Heart left ventricle (tissue), 16 donors: ENCODE measurements around the gene NFE2. TPM values are rescaled to one million over a fixed set of nuclear protein-coding genes. Genes with fewer than 3 reads are reported as not detected.
A peak's percentile ranks its signal among the peaks of the same experiment; 100 is the strongest.

ENCODE experiments used
- ATAC-seq, 4 donors: fragments of 200-7000 bp; cut with Tn5 transposase; one replicate each; pipeline ENCODE4 v1.9.1; 2020 to 2022; ENCODE audit warnings: moderate library complexity in 4 of 4, mild to moderate bottlenecking in 3 of 4, moderate number of reproducible peaks in 1 of 4
- DNase-seq, 5 donors: peaks; one replicate each; pipeline ENCODE4 v3.0.0-alpha.2; 2020
- H3K27ac ChIP-seq, 12 donors: fragments of 200-600 bp; sonication (generic) in 4 of 12; one replicate each; pipeline versions ENCODE4 v1.5.0 to v1.8.0; 2016 to 2022; ENCODE audit warnings: mild to moderate bottlenecking in 2 of 12
- H3K27me3 ChIP-seq, 9 donors: fragments of 200-600 bp; sonication (generic) in 2 of 9; one replicate each; pipeline versions ENCODE4 v1.5.1 to v1.8.0; 2016 to 2022; ENCODE audit warnings: mild to moderate bottlenecking in 3 of 9
- H3K36me3 ChIP-seq, 9 donors: fragments of 200-600 bp; sonication (generic) in 2 of 9; one replicate each; pipeline versions ENCODE4 v1.5.0 to v1.8.0; 2018 to 2022; ENCODE audit warnings: mild to moderate bottlenecking in 2 of 9
- H3K4me1 ChIP-seq, 12 donors: fragments of 200-600 bp; sonication (generic) in 4 of 12; one replicate each; pipeline versions ENCODE4 v1.5.0 to v1.8.0; 2016 to 2022; ENCODE audit warnings: mild to moderate bottlenecking in 3 of 12
- H3K4me3 ChIP-seq, 12 donors: fragments of 200-600 bp; sonication (generic) in 4 of 12; one replicate each; pipeline versions ENCODE4 v1.5.0 to v1.8.0; 2017 to 2022; ENCODE audit warnings: mild to moderate bottlenecking in 9 of 12, moderate library complexity in 4 of 12
- H3K9me3 ChIP-seq, 12 donors: fragments of 200-600 bp; sonication (generic) in 4 of 12; one replicate each; pipeline versions ENCODE4 v1.5.0 to v1.8.0; 2016 to 2022; ENCODE audit warnings: mild to moderate bottlenecking in 1 of 12
- CTCF ChIP-seq, 12 donors: fragments of 200-600 bp; sonication (generic) in 4 of 12; IDR thresholded peaks; one replicate each; pipeline versions ENCODE4 v1.5.0 to v1.8.0; 2018 to 2022; ENCODE audit warnings: antibody characterized with exemption in 12 of 12, mild to moderate bottlenecking in 5 of 12
- POLR2A ChIP-seq, 2 donors: fragments of 450-650 bp; IDR thresholded peaks; one replicate each; pipeline ENCODE4 v1.6.1; 2017; ENCODE audit warnings: antibody characterized with exemption in 2 of 2, mild to moderate bottlenecking in 2 of 2, moderate library complexity in 2 of 2
- WGBS, 4 donors: extraction: QIAGEN DNeasy Blood & Tissue Kit in 2 of 4; methylation state at CpG; one replicate each; pipeline versions ENCODE4 v1.1.5 to v1.1.7; 2013 to 2018; 5-methylcytosine and 5-hydroxymethylcytosine counted together
- intact Hi-C, 10 donors: fragments of 100-400 bp; cut with DNase I; formaldehyde crosslinking; loops; one replicate each; pipeline versions ENCODE4 v1.11.1 to v1.14.2; 2022
- polyA plus RNA-seq, 2 donors: library from polyadenylated mRNA; stranded (reverse); fragments of 200-250 nt; gene quantifications; one replicate each; pipeline ENCODE4 v1.2.3, GENCODE V29; 2013
- total RNA-seq, 9 donors: library from RNA; depleted of rRNA in 2 of 9; stranded (reverse); fragments of >200 nt in 2 of 9; fragmentation: NEBNext Ultra II Directional in 3 of 9; extraction: Animal tissue kit (Norgen Biotek cat#: 25700) in 3 of 9; gene quantifications; one replicate each; pipeline versions ENCODE4 v1.1.0 to v1.2.4, GENCODE V29; 2016 to 2023
- donor health status: ischemic (EF 13 %, LVEDD 7.1; RV severe dilation, severe dysfunction).
- donor health status: healthy with polysubstance abuse.
- donor health status: DM: no; HTN: yes; CAD: no.
- donor health status: DM: no; HTN: no; CAD: no.
- donor health status: ischemic (EF 25% LVEDD 6.9; RV normal size, moderate dysfunction).
- donor health status: ischemic (EF 25% LVEDD 5.7; RV mildly dilated, moderate dysfunction).
- donor health status: healthy.
- donor health status: DM: yes; HTN: yes; CAD: no.
- donor health status: ischemic (EF 35%, LVEDD 5.7; RV mildly dilated, moderate dysfunction).
- donor health status: nonischemic (EF 11% LVEDD 7.7; RV severe dilation, severe dysfunction).
- donor health status: DM: yes; HTN: yes; CAD: no.
- donor health status: PGD.
- donor health status: ischemic (EF 29% LVEDD 5.4; RV normal size, mild dysfunction).
- donor health status: nonischemic (EF 23%, LVEDD 6.1; RV moderate dilation, normal function).

The NFE2 gene
- total and polyA plus RNA-seq, 11 donors: 0.21 to 1.7 (median 0.51) TPM; not detected in 2

- intact Hi-C loops: no loop called here
- ATAC-seq: no peak
- H3K9me3 ChIP-seq: no peaks in the 10 kb centered on the region
- DNase-seq: no peak
- TF ChIP-seq CTCF (IDR thresholded peaks at IDR 0.05): no peak
- TF ChIP-seq POLR2A (IDR thresholded peaks at IDR 0.05): no peak
- H3K27ac ChIP-seq: no peak overlapping the region
- H3K4me3 ChIP-seq: no peak overlapping the region
- H3K36me3 ChIP-seq: peaks cover 0 to 21% (median 13%) of the 10 kb centered on the region in 9 donors
- H3K4me1 ChIP-seq: peaks cover 0 to 5% (median 0%) of the 10 kb centered on the region in 12 donors
- WGBS, 4 donors: 94 to 99% (median 97%) methylated on average over 2 of the region's 2 CpGs
- H3K27me3 ChIP-seq: no peaks in the 10 kb centered on the region
Observed at GRCh38 chr12:54270345-54270744, 30.5 kb downstream of the NFE2 start.

GRCh38 chr12:54266852-54267251, 34.0 kb downstream of the NFE2 start:
- no peaks in the 10 kb centered on the region for H3K36me3 ChIP-seq
- H3K9me3 ChIP-seq: no peaks in the 10 kb centered on the region
- WGBS, 4 donors: 94 to 97% (median 96%) methylated on average over 2 of the region's 2 CpGs
- no peaks in the 10 kb centered on the region for H3K27me3 ChIP-seq
- H3K4me3 ChIP-seq: no peak overlapping the region
- no peak for TF ChIP-seq POLR2A (IDR thresholded peaks at IDR 0.05)
- no peak for TF ChIP-seq CTCF (IDR thresholded peaks at IDR 0.05)
- peaks cover 0 to 12% (median 9%) of the 10 kb centered on the region in 12 donors for H3K4me1 ChIP-seq
- no peak for DNase-seq
- ATAC-seq: no peak
- intact Hi-C loops: no loop called here
- no peak overlapping the region for H3K27ac ChIP-seq

- intact Hi-C loops: no loop called here
- no peaks in the 10 kb centered on the region for H3K27me3 ChIP-seq
- no peak overlapping the region for H3K27ac ChIP-seq
- ATAC-seq: no peak
- peaks cover 0 to 27% (median 20%) of the 10 kb centered on the region in 12 donors for H3K4me1 ChIP-seq
- no peaks in the 10 kb centered on the region for H3K9me3 ChIP-seq
- no peaks in the 10 kb centered on the region for H3K36me3 ChIP-seq
- TF ChIP-seq POLR2A (IDR thresholded peaks at IDR 0.05) (no peak), CTCF (IDR thresholded peaks at IDR 0.05) (no peak)
- no peak for DNase-seq
- H3K4me3 ChIP-seq: no peak overlapping the region
- WGBS, 4 donors: 90 to 95% (median 91%) methylated on average over 4 of the region's 4 CpGs
Observed at GRCh38 chr12:54265364-54265812, 35.4 kb downstream of the NFE2 start.

GRCh38 chr12:54262403-54262925, 38.4 kb downstream of the NFE2 start:
- Histone ChIP-seq H3K27ac (peak overlapping the region in 5 of 12 donors; percentile 14 to 69 (median 48)), H3K9me3 (no peaks in the 10 kb centered on the region), H3K27me3 (no peaks in the 10 kb centered on the region), H3K4me1 (peaks cover 2 to 55% (median 47%) of the 10 kb centered on the region in 12 donors), H3K4me3 (no peak overlapping the region), H3K36me3 (peaks cover 0 to 3% (median under 1%) of the 10 kb centered on the region in 9 donors)
- DNase-seq: no peak
- 27 to 34% (median 31%) methylated on average over 4 of the region's 4 CpGs for WGBS, 4 donors
- TF ChIP-seq POLR2A (IDR thresholded peaks at IDR 0.05) (no peak), CTCF (IDR thresholded peaks at IDR 0.05) (no peak)
- intact Hi-C loops: no loop called here
- ATAC-seq: no peak
